ENCODE results near the gene OLA1.
A peak's percentile ranks its signal among the peaks of the same experiment; 100 is the strongest.

Gene OLA1

DNA sequence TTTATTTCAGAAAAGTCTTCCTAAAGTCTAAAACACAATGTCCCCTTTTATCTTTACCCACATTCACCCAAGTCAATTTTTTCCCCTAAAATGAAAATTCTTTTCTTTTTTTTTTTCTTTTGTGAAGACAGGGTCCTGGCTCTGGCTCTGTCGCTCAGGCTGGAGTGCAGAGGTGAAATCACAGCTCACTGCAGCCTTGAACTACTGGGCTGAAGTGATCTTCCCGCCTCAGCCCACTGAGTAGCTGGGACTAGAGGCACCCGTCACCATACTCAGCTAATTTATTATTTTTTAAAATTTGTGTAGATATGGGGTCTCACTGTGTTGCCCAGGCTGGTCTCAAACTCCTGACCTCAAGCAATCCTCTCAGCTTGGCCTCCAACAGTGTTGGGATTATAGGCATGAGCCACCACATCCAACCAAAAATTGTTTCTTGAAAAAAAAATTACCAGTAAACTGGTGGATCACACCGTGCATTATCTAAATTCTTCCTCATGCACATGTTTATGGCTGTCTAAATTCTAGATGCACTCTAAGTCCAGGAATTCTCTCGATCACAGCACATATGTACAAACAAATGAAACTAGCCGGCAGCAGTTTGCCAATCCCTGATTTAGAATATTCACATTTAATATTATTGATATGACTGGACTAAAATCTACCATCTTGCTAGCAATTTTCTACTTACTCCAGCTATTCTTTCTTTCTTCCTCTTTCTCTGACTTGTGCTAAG is 56.8 kb downstream of the OLA1 start:
- TF ChIP-seq, protein P1, sequence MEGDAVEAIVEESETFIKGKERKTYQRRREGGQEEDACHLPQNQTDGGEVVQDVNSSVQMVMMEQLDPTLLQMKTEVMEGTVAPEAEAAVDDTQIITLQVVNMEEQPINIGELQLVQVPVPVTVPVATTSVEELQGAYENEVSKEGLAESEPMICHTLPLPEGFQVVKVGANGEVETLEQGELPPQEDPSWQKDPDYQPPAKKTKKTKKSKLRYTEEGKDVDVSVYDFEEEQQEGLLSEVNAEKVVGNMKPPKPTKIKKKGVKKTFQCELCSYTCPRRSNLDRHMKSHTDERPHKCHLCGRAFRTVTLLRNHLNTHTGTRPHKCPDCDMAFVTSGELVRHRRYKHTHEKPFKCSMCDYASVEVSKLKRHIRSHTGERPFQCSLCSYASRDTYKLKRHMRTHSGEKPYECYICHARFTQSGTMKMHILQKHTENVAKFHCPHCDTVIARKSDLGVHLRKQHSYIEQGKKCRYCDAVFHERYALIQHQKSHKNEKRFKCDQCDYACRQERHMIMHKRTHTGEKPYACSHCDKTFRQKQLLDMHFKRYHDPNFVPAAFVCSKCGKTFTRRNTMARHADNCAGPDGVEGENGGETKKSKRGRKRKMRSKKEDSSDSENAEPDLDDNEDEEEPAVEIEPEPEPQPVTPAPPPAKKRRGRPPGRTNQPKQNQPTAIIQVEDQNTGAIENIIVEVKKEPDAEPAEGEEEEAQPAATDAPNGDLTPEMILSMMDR (IDR thresholded peaks at IDR 0.05), result no peak

DNA sequence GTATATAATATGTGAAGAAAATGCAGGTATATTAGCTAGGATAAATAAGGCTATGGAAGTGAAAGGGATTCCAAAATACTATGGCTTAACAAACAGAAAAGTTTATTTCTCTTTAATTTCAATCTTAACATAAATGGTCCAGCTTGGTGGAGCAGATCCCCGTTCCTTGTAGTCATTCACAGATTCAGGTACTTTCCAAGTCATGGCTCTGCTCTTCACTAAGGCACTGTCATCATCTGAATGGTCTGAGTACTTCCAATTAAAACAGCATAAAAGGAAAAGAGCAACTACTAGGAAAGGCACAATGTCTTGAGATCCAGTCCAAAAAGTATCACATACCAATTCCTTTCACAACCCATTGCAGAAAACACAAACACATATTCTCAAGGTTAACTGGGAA is 63.4 kb downstream of the OLA1 start:
- TF ChIP-seq, protein P1 (IDR thresholded peaks at IDR 0.05), result no peak

DNA sequence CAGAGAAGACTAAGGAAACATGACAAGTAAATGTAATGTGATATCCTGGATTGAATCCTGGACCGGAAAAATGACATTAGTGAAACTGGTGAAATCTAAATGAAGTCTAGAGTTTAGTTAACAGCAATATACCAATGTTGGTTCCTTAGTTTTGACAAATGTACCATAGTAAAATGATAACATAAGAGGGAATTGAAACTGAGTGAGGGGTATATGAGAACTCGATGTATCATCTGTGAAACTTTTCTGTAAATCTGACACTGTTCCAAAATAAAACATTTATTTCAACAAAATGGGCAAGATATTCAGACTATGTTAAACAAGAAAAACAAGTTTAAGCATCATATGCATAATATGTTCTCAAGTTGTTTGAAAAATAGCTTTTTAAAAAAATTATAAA is 63.8 kb downstream of the OLA1 start:
- TF ChIP-seq, protein P1 (IDR thresholded peaks at IDR 0.05), result no peak

DNA sequence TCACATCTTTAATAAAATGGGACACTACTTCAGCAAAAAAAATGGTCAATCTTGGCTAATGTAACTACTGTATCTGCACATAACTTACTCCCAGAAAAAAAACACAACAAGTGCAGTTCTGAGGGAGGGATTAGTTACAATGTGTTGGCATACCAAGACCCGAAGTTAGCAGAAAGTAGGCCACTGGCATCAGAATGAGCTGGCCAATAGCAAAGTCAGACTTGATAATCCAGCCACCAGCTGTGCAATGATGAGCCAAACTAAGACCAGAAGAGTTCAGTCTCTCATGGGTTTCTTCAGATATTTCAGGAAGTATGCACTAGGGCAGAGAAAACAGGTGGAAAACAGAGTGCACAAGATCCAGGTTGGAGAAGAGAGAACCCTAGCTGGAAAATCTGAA is 65.3 kb downstream of the OLA1 start:
- TF ChIP-seq, protein P1 (IDR thresholded peaks at IDR 0.05), result no peak

DNA sequence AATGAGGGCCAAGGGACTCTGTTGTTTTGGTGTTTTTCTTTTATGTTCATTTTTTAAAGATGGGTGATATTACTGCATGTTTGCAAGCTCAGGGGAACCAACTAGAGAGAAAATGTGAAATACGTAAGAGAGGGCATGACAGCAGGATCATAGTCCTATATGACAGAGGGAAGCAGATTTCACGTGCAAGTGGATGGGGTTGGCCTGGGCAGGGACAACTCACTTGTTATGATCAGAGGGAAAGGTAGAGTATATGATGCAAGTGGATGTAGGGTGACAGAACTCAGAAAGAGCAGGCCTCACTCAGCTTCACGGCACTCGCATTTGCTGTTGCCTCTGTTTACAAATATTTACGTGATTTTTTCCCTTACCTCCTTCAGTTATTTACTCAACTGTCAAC is 67.0 kb downstream of the OLA1 start:
- TF ChIP-seq, protein P1 (IDR thresholded peaks at IDR 0.05), result no peak

DNA sequence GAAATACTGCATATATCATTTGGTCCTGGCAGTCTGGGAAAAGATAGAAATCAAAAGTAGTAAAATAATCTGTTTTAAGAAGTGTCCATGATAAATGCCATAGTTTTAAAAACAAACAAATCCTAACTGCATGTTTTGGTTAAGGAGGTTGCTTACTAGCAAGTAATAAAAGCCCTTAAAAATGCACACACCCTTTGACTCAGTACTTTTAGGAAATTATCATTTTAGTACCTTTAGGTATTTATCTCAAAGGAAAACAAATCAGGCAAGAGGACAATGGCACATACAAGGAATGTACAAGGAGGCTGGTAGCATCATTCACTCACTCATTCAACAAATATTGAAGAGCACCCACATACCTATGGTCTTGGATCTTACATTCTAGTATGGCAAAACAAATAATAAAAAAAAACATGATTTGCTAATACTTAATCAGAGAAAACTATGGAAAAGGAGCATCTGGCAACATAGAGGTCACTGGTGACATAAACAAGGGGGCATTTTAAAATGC is 67.6 kb downstream of the OLA1 start:
- TF ChIP-seq, protein P1 (IDR thresholded peaks at IDR 0.05), result no peak

DNA sequence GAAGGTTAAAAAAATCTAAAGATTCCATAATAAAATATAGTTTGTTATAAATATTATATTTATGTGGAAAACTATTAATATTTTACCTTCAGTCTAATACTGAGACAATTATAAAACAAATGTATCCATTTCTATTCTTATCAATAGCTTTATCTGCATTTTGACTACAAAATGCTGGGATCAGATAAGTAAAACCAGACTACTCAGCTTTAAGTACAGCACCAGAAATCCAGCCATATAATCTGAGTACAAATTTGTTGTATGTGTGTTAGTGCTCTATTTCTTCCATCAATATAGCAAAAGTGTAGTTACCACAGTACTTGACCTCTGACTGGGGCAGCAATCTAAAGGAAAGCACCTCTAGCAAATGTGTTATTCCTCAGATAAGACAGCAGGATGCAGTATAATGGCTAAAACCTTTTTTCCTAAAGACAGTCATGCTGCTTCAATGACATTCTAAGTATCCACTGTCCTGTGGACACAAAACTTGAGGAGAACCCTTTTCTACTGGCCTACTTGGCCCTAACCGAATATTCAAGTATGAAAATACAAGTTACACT is 68.1 kb downstream of the OLA1 start:
- TF ChIP-seq, protein P1 (IDR thresholded peaks at IDR 0.05), result 0 out of 2 replicates have a peak, but pooled peaks have one; percentile 10
